ENCODE data around the gene INPP4B.

The INPP4B gene

GRCh38 chr4:142218726-142219125 is 627.4 kb downstream of the INPP4B start:
- no peak for DNase-seq (ENCODE audit: low spot score)

- no peak for DNase-seq (ENCODE audit: low spot score)
Observed at GRCh38 chr4:142211444-142211843, 634.7 kb downstream of the INPP4B start.

GRCh38 chr4:142203505-142203904 is 642.6 kb downstream of the INPP4B start:
- no peak for DNase-seq (ENCODE audit: low spot score)

- no peak for DNase-seq (ENCODE audit: low spot score)
Observed at GRCh38 chr4:142202404-142203332, 643.4 kb downstream of the INPP4B start.

GRCh38 chr4:142201041-142201440 is 645.1 kb downstream of the INPP4B start:
- no peak for DNase-seq (ENCODE audit: low spot score)

GRCh38 chr4:142194905-142195304 is 651.2 kb downstream of the INPP4B start:
- DNase-seq (ENCODE audit: low spot score) = no peak

GRCh38 chr4:142191901-142192300 is 654.2 kb downstream of the INPP4B start:
- no peak for DNase-seq (ENCODE audit: low spot score)

- no peak for DNase-seq (ENCODE audit: low spot score)
Observed at GRCh38 chr4:142181021-142181420, 665.1 kb downstream of the INPP4B start.

GRCh38 chr4:142169216-142169615 is 676.9 kb downstream of the INPP4B start:
- DNase-seq (ENCODE audit: low spot score) = no peak

- DNase-seq (ENCODE audit: low spot score) = no peak
Observed at GRCh38 chr4:142168181-142168580, 677.9 kb downstream of the INPP4B start.

GRCh38 chr4:142164767-142165500 is 681.2 kb downstream of the INPP4B start:
- DNase-seq (ENCODE audit: low spot score) = no peak

- no peak for DNase-seq (ENCODE audit: low spot score)
Observed at GRCh38 chr4:142161086-142161485, 685.0 kb downstream of the INPP4B start.

- no peak for DNase-seq (ENCODE audit: low spot score)
Observed at GRCh38 chr4:142160509-142160908, 685.6 kb downstream of the INPP4B start.

GRCh38 chr4:142158980-142159379 is 687.1 kb downstream of the INPP4B start:
- no peak for DNase-seq (ENCODE audit: low spot score)

- no peak for DNase-seq (ENCODE audit: low spot score)
Observed at GRCh38 chr4:142156256-142156655, 689.8 kb downstream of the INPP4B start.

- DNase-seq (ENCODE audit: low spot score) = no peak
Observed at GRCh38 chr4:142155347-142155746, 690.8 kb downstream of the INPP4B start.

GRCh38 chr4:142150483-142150882 is 695.6 kb downstream of the INPP4B start:
- DNase-seq (ENCODE audit: low spot score) = no peak

- no peak for DNase-seq (ENCODE audit: low spot score)
Observed at GRCh38 chr4:142144813-142145212, 701.3 kb downstream of the INPP4B start.

- DNase-seq (ENCODE audit: low spot score) = no peak
Observed at GRCh38 chr4:142142366-142143054, 703.6 kb downstream of the INPP4B start.

- DNase-seq (ENCODE audit: low spot score) = no peak
Observed at GRCh38 chr4:142141224-142141623, 704.9 kb downstream of the INPP4B start.

- no peak for DNase-seq (ENCODE audit: low spot score)
Observed at GRCh38 chr4:142130666-142131065, 715.4 kb downstream of the INPP4B start.

- no peak for DNase-seq (ENCODE audit: low spot score)
Observed at GRCh38 chr4:142129931-142130330, 716.2 kb downstream of the INPP4B start.

GRCh38 chr4:142129473-142129872 is 716.6 kb downstream of the INPP4B start:
- no peak for DNase-seq (ENCODE audit: low spot score)

All from kidney capillary endothelial cell (primary cell).